SK-N-SH (cell line): ENCODE data around the gene RXYLT1. TPM values are rescaled to one million over a fixed set of nuclear protein-coding genes. Genes with fewer than 3 reads are reported as not detected.

ENCODE experiments used
- CTCF ChIA-PET: fragments of 300-600, 350-600 bp; formaldehyde crosslinking; extraction: SDS; loops from one replicate; lab custom pipeline; 2021; lab: Yijun Ruan, JAX
- POLR2A ChIA-PET: fragments of 350-600 bp; sonication (Branson Sonifier 250); formaldehyde crosslinking; extraction: SDS; loops from one replicate; lab custom pipeline; 2020; ENCODE audit warnings: antibody characterized with exemption, inconsistent platforms; lab: Yijun Ruan, JAX
- DNase-seq: peaks from one replicate; pipeline ENCODE4 v3.0.0; 2012
- H2AFZ ChIP-seq: fragments of 200-600 bp; sonication (generic); 2 replicates; pipeline ENCODE4 v1.8.1; 2016; ENCODE audit warnings: antibody characterized with exemption, mild to moderate bottlenecking, low read depth
- H3F3A ChIP-seq: fragments of 200-600 bp; sonication (generic); replicated peaks from 2 replicates; pipeline ENCODE3; 2016; ENCODE audit warnings: antibody characterized with exemption, mild to moderate bottlenecking; ENCODE audit not compliant: insufficient read depth
- H3K27ac ChIP-seq, 2 experiments: fragments of 200-500 bp in 1 of 2; fragments of 200-600 bp in 1 of 2; sonication (Bioruptor generic) in 1 of 2; sonication (generic), shearing (Covaris generic) in 1 of 2; 2 replicates each; pipeline versions ENCODE4 v1.5.1 to v1.6.1; 2014 to 2016; ENCODE audit warnings: low read depth in 2 of 2, inconsistent platforms in 1 of 2, low read length in 1 of 2, mild to moderate bottlenecking in 1 of 2, mixed read lengths in 1 of 2
- H3K27me3 ChIP-seq: fragments of 200-600 bp; sonication (generic), shearing (Covaris generic); 2 replicates; pipeline ENCODE4 v1.6.1; 2016; ENCODE audit warnings: mixed run types; ENCODE audit not compliant: insufficient read depth
- H3K36me3 ChIP-seq, 2 experiments: fragments of 200-500 bp in 1 of 2; fragments of 200-600 bp in 1 of 2; sonication (Bioruptor generic) in 1 of 2; sonication (generic) in 1 of 2; replicated peaks in 1 of 2; 2 replicates each; pipeline versions ENCODE3 to v1.5.1; 2014 to 2016; ENCODE audit warnings: low read length in 1 of 2, mild to moderate bottlenecking in 1 of 2; ENCODE audit not compliant: insufficient read depth in 2 of 2, control insufficient read depth in 1 of 2
- H3K4me1 ChIP-seq, 2 experiments: fragments of 200-500 bp in 1 of 2; fragments of 200-600 bp in 1 of 2; sonication (Bioruptor generic) in 1 of 2; sonication (generic), shearing (Covaris generic) in 1 of 2; 2 replicates each; pipeline versions ENCODE4 v1.5.1 to v1.6.1; 2014 to 2016; ENCODE audit warnings: low read depth in 1 of 2, low read length in 1 of 2, mixed run types in 1 of 2; ENCODE audit not compliant: insufficient read depth in 2 of 2, control insufficient read depth in 1 of 2
- H3K4me2 ChIP-seq: fragments of 200-600 bp; sonication (generic), shearing (Covaris generic); 2 replicates; pipeline ENCODE4 v1.6.1; 2017; ENCODE audit warnings: mixed run types
- H3K4me3 ChIP-seq, 2 experiments: fragments of 200-500 bp in 1 of 2; fragments of 200-600 bp in 1 of 2; sonication (Bioruptor generic) in 1 of 2; sonication (generic), shearing (Covaris generic) in 1 of 2; 2 replicates each; pipeline versions ENCODE4 v1.5.1 to v1.8.1; 2014 to 2016; ENCODE audit warnings: low read depth in 2 of 2, inconsistent platforms in 1 of 2, low read length in 1 of 2, mild to moderate bottlenecking in 1 of 2, mixed read lengths in 1 of 2, moderate library complexity in 1 of 2
- H3K79me2 ChIP-seq: fragments of 200-600 bp; sonication (generic); 2 replicates; pipeline ENCODE4 v1.8.1; 2017; ENCODE audit warnings: mild to moderate bottlenecking; ENCODE audit not compliant: insufficient read depth
- H3K9ac ChIP-seq: fragments of 200-600 bp; sonication (generic); 2 replicates; pipeline ENCODE4 v1.6.1; 2017; ENCODE audit warnings: mixed run types
- H3K9me2 ChIP-seq: fragments of 200-600 bp; sonication (generic); 2 replicates; pipeline ENCODE4 v1.6.1; 2017; ENCODE audit warnings: mixed run types
- H3K9me3 ChIP-seq: fragments of 200-600 bp; sonication (generic); 2 replicates; pipeline ENCODE4 v1.6.1; 2017; ENCODE audit warnings: mixed run types, mild to moderate bottlenecking, moderate library complexity
- H4K20me1 ChIP-seq: fragments of 200-600 bp; sonication (generic); 2 replicates; pipeline ENCODE4 v1.6.1; 2017; ENCODE audit warnings: mild to moderate bottlenecking, mixed run types; ENCODE audit not compliant: insufficient read depth
- CHD2 ChIP-seq: fragments of 150-350 bp; IDR thresholded peaks from 2 replicates; pipeline ENCODE4 v1.6.1; 2018; ENCODE audit warnings: low read length; ENCODE audit not compliant: partially characterized antibody
- CTCF ChIP-seq: fragments of 200-600 bp; sonication (generic); IDR thresholded peaks from 2 replicates; pipeline ENCODE4 v1.6.1; 2017; ENCODE audit warnings: antibody characterized with exemption, mild to moderate bottlenecking, moderate library complexity
- EP300 ChIP-seq, 2 experiments: IDR thresholded peaks; 2 replicates each; pipeline versions ENCODE4 v1.4.0 to v1.6.1; 2012; ENCODE audit warnings: borderline replicate concordance in 1 of 2, low read depth in 1 of 2, low read length in 1 of 2
- EZH2phosphoT487 ChIP-seq: fragments of 200-600 bp; sonication (generic); IDR thresholded peaks from 2 replicates; pipeline ENCODE4 v1.6.1; 2017; ENCODE audit warnings: low read depth, mixed run types, mild to moderate bottlenecking, antibody characterized with exemption, moderate library complexity, borderline replicate concordance
- FOSL2 ChIP-seq: IDR thresholded peaks from 2 replicates; pipeline ENCODE4 v1.4.0; 2012; ENCODE audit warnings: low read depth, mild to moderate bottlenecking, moderate library complexity, borderline replicate concordance
- FOXM1 ChIP-seq: IDR thresholded peaks from 2 replicates; pipeline ENCODE4 v1.4.0; 2012; ENCODE audit warnings: low read depth, mild to moderate bottlenecking
- GABPA ChIP-seq: IDR thresholded peaks from 2 replicates; pipeline ENCODE4 v1.4.0; 2012; ENCODE audit warnings: low read depth, mild to moderate bottlenecking
- GATA2 ChIP-seq: sonication (generic); formaldehyde crosslinking; IDR thresholded peaks from 2 replicates; pipeline ENCODE4 v1.5.0; 2020; ENCODE audit warnings: mild to moderate bottlenecking, missing genetic modification reagents
- JUND ChIP-seq: IDR thresholded peaks from 2 replicates; pipeline ENCODE4 v1.4.0; 2012
- MAX ChIP-seq: IDR thresholded peaks from 2 replicates; pipeline ENCODE4 v1.4.0; 2012; ENCODE audit warnings: low read depth
- MEF2A ChIP-seq: IDR thresholded peaks from 2 replicates; pipeline ENCODE4 v1.4.0; 2012; ENCODE audit warnings: low read depth, borderline replicate concordance
- MXI1 ChIP-seq: IDR thresholded peaks from 2 replicates; pipeline ENCODE4 v1.6.1; 2012; ENCODE audit warnings: mild to moderate bottlenecking, low read depth, low read length, improper control_type of control experiment
- NFIC ChIP-seq: IDR thresholded peaks from 2 replicates; pipeline ENCODE4 v1.4.0; 2012; ENCODE audit warnings: borderline replicate concordance
- NRF1 ChIP-seq: IDR thresholded peaks from 2 replicates; pipeline ENCODE4 v1.6.1; 2012; ENCODE audit warnings: low read depth, mild to moderate bottlenecking, low read length
- POLR2AphosphoS5 ChIP-seq: IDR thresholded peaks from 2 replicates; pipeline ENCODE4 v1.6.1; 2012; ENCODE audit warnings: low read depth, low read length
- RAD21 ChIP-seq: IDR thresholded peaks from 2 replicates; pipeline ENCODE4 v1.6.1; 2012; ENCODE audit warnings: mild to moderate bottlenecking, low read length
- RCOR1 ChIP-seq: fragments of 150-350 bp; IDR thresholded peaks from 2 replicates; pipeline ENCODE4 v1.6.1; 2017; ENCODE audit warnings: antibody characterized with exemption, low read length
- RFX5 ChIP-seq: IDR thresholded peaks from 2 replicates; pipeline ENCODE4 v1.6.1; 2012; ENCODE audit warnings: mild to moderate bottlenecking, improper control_type of control experiment, low read length
- RXRA ChIP-seq: IDR thresholded peaks from 2 replicates; pipeline ENCODE4 v1.4.0; 2012; ENCODE audit warnings: low read depth, mild to moderate bottlenecking, borderline replicate concordance
- SMC3 ChIP-seq: IDR thresholded peaks from 2 replicates; pipeline ENCODE4 v1.6.1; 2012; ENCODE audit warnings: low read depth, low read length, improper control_type of control experiment
- TAF1 ChIP-seq: IDR thresholded peaks from 2 replicates; pipeline ENCODE4 v1.6.1; 2012; ENCODE audit warnings: low read depth, mild to moderate bottlenecking, low read length, moderate library complexity, borderline replicate concordance
- TCF12 ChIP-seq: IDR thresholded peaks from 2 replicates; pipeline ENCODE4 v1.4.0; 2012
- WGBS: methylation state at CpG from one replicate; pipeline ENCODE4 v1.1.6; 2017; ENCODE audit warnings: low lambda C conversion rate; 5-methylcytosine and 5-hydroxymethylcytosine counted together
- polyA plus RNA-seq, 3 experiments: library from polyadenylated mRNA; depleted of rRNA; stranded (reverse); fragments of >200 nt; gene quantifications; 2 replicates each; pipeline ENCODE4 v1.2.3, GENCODE V29; 2012
- TF ChIP-seq, protein P1 (sequence below): IDR thresholded peaks from 2 replicates; pipeline ENCODE4 v1.4.0; 2012; ENCODE audit warnings: low read depth, borderline replicate concordance

RXYLT1 gene
- polyA plus RNA-seq, 1 of the 3 experiments (the other 2 are of a cell fraction) = 10.7 TPM

GRCh38 chr12:63809566-63809965 is 29.9 kb downstream of the RXYLT1 start:
- no peak overlapping the region for H3K27ac ChIP-seq
- TF ChIP-seq EZH2phosphoT487 (no peak), MXI1 (no peak), RFX5 (no peak), RAD21 (no peak), TAF1 (no peak), EP300 (IDR thresholded peaks at IDR 0.05; ENCODE audit: borderline replicate concordance in 1 of 2, low read depth in 1 of 2, low read length in 1 of 2) (no peak), CHD2 (no peak), NFIC (no peak), CTCF (no peak), FOSL2 (no peak), POLR2AphosphoS5 (no peak), TCF12 (no peak)
- TF ChIP-seq, protein P1, sequence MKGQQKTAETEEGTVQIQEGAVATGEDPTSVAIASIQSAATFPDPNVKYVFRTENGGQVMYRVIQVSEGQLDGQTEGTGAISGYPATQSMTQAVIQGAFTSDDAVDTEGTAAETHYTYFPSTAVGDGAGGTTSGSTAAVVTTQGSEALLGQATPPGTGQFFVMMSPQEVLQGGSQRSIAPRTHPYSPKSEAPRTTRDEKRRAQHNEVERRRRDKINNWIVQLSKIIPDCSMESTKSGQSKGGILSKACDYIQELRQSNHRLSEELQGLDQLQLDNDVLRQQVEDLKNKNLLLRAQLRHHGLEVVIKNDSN = no peak
- no peak overlapping the region for H3K4me3 ChIP-seq
- no peaks in the 10 kb centered on the region for H3F3A ChIP-seq
- peaks cover 3 to 7% of the 10 kb centered on the region in 2 experiments for H3K36me3 ChIP-seq
- H3K4me2 ChIP-seq = no peak overlapping the region
- no peaks in the 10 kb centered on the region for H3K9me2 ChIP-seq
- no peaks in the 10 kb centered on the region for H3K9me3 ChIP-seq
- CTCF ChIA-PET = no interaction called here
- no peak overlapping the region for H2AFZ ChIP-seq
- no peak for DNase-seq
- H3K4me1 ChIP-seq = no peaks in the 10 kb centered on the region
- no peaks in the 10 kb centered on the region for H4K20me1 ChIP-seq
- POLR2A ChIA-PET = no interaction called here
- no peaks in the 10 kb centered on the region for H3K79me2 ChIP-seq
- H3K27me3 ChIP-seq = no peaks in the 10 kb centered on the region; the same call in 1 of the 2 replicates
- 79% methylated on average over 4 of the region's 4 CpGs for WGBS
- no peak overlapping the region for H3K9ac ChIP-seq

- H3K79me2 ChIP-seq = no peaks in the 10 kb centered on the region
- no peaks in the 10 kb centered on the region for H3K9me3 ChIP-seq
- no peak for DNase-seq
- H3K27me3 ChIP-seq = no peaks in the 10 kb centered on the region; the same call in 1 of the 2 replicates
- no peak overlapping the region for H3K9ac ChIP-seq
- no peak overlapping the region for H3K27ac ChIP-seq
- POLR2A ChIA-PET = no interaction called here
- no peaks in the 10 kb centered on the region for H3K4me1 ChIP-seq
- H3F3A ChIP-seq = no peaks in the 10 kb centered on the region
- H3K9me2 ChIP-seq = no peaks in the 10 kb centered on the region
- CTCF ChIA-PET = interaction anchor here (1.2 to 4.2 kb wide), 3 partner anchors 10 to 33 kb away, joined by 3 to 22 read pairs (median 4); partner anchors contain the start of gene SRGAP1
- peaks cover 0 to 3% of the 10 kb centered on the region in 2 experiments for H3K36me3 ChIP-seq
- no peaks in the 10 kb centered on the region for H4K20me1 ChIP-seq
- H2AFZ ChIP-seq = no peak overlapping the region
- 60% methylated on average over 2 of the region's 2 CpGs for WGBS
- H3K4me3 ChIP-seq = no peak overlapping the region
- TF ChIP-seq MEF2A (no peak), JUND (no peak), RCOR1 (no peak), SMC3 (no peak), RAD21 (no peak), FOXM1 (no peak), RXRA (no peak), GATA2 (no peak), NRF1 (no peak), TAF1 (no peak), GABPA (no peak), MAX (no peak)
- H3K4me2 ChIP-seq = no peak overlapping the region
Measured at GRCh38 chr12:63811334-63811733, 31.6 kb downstream of the RXYLT1 start.
